Stimulated activated CD8-positive, alpha-beta memory T cell treated with anti-CD3 and anti-CD28 coated beads, Interleukin-7, amount 100 ng/mL, for 48 hours (primary cell): ENCODE data around the gene NARS2.
"Not testable (repeated sequence)": the region's sequence is repeated elsewhere in the genome, so short reads cannot be mapped to it uniquely, and the experiment has no call there.

Source experiments
- DNase-seq, 2 donors: peaks; one replicate each; pipeline ENCODE4 v3.0.0-alpha.2; 2020; ENCODE audit warnings: low read depth in 1 of 2; ENCODE audit errors: extremely low read depth in 1 of 2

NARS2 gene

DNA sequence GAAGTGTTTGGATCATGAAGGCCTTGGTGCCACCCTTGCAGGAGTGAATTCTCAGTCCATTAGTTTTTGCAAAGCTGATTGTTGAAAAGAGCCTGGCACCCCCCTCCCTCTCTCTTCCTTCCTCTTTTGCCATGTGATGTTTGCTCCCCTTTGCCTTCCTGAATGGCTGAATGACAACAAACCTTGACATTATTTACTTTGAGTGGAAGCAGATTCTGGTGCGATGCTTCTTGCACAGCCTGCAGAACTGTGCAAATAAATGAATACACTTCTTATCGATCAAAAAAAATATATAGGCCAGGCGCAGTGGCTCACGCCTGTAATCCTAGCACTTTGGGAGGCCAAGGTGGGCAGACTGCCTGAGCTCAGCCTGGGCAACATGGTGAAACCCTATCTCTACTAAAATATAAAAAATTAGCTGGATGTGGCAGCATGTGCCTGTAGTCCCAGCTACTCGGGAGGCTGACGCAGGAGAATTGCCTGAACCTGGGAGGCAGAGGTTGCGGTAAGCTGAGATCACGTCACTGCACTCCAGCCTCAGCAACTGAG is 2.0 kb upstream of the NARS2 start:
- DNase-seq = no peak

DNA sequence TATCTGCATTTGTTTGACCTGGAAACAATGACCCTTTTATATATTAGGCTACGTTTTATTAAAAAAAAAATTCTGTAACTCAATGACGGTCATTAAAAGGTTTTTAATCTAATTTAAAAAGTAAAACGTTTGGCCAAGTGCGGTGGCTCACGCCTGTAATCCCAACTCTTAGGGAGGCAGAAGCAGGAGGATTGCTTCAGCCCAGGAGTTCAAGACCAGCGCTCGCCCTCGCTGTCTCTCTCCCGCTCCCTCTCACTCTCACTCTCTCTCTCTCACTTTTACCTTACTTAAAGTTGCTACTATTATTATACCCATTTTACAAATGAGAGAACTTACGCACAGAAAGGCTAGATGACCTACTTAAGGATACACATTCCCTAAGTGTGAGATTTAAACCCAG is 814 bp upstream of the NARS2 start:
- DNase-seq = no peak

DNA sequence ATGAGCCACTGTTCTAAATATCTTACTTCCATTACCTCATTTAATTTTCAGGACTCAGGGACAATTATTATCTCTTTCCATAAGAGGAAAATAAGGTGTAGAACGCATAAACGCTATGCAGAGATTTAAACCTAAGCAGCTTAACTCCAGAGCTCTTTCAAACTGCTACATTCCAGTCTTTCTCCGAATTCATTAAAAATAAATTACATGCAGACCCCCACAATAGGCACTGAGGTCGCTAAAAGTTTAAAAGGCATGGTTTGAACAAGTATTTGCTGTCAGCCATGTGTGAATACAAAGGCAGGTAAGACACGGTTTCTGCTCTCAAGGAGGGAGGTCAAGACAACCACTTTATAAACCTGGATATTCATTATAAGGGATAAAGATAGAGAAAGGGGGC is 983 bp downstream of the NARS2 start:
- no peak for DNase-seq

- no peak for DNase-seq
Measured at GRCh38 chr11:78573271-78573670, 1.4 kb downstream of the NARS2 start.

DNA sequence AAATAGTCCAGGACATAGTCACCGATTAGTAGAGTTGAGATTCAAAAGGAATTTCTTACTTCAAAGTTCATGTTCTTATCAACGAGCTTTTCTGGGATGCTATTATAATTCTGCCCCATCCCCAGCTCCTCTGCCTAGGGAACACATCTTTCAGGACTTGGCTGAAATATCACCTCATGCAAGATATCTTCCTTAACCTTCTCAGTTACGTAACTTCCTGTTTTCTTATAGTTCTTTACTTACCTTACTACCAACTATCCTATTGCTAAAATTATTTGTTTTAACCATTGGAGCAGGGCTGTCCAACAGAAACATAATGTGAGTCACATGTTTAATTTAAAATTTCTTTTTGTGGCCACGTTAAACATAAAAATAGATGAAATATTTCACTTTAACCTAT is 2.3 kb downstream of the NARS2 start:
- DNase-seq = no peak

DNA sequence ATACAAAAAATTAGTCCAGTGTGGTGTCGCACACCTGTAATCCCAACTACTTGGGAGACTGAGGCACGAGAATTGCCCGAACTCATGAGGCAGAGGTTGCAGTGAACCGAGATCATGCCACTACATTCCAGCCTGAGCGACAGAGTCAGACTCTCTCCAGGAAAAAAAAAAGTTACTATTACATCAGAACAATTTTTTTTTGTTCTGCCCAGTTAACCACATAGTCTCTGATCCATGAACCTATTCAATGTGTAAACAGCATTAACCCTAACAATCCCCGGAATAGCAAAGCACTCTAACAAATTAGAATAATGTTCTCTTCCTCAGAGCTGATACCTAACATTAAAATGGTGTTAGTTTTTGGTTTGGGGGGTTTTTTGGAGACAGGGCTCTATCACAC is 4.6 kb downstream of the NARS2 start:
- no peak for DNase-seq

- no peak for DNase-seq
Measured at GRCh38 chr11:78567209-78567608, 7.5 kb downstream of the NARS2 start.

GRCh38 chr11:78564490-78565467 is 9.9 kb downstream of the NARS2 start:
- no peak for DNase-seq

GRCh38 chr11:78564037-78564436 is 10.6 kb downstream of the NARS2 start:
- not testable (repeated sequence) for DNase-seq

GRCh38 chr11:78563090-78563489 is 11.6 kb downstream of the NARS2 start:
- DNase-seq = not testable (repeated sequence)

DNA sequence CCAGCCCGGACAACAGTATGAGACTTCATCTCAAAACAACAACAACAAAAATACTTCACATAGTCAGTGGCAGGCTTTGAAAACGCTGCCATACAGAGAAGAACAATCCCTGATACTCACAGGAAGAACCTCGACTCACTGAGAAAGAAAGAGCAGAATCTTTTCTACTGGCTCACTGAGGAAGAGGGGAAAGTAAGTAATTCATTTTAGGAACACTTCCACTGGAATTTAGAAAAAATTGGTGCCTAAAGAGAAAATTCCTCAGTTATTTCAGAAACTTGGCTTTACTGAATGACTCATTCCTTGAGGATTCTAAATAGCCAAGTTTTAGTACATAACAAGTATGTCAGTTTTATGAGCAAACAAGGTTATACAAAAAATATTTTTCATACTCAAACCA is 12.3 kb downstream of the NARS2 start:
- DNase-seq = no peak

DNA sequence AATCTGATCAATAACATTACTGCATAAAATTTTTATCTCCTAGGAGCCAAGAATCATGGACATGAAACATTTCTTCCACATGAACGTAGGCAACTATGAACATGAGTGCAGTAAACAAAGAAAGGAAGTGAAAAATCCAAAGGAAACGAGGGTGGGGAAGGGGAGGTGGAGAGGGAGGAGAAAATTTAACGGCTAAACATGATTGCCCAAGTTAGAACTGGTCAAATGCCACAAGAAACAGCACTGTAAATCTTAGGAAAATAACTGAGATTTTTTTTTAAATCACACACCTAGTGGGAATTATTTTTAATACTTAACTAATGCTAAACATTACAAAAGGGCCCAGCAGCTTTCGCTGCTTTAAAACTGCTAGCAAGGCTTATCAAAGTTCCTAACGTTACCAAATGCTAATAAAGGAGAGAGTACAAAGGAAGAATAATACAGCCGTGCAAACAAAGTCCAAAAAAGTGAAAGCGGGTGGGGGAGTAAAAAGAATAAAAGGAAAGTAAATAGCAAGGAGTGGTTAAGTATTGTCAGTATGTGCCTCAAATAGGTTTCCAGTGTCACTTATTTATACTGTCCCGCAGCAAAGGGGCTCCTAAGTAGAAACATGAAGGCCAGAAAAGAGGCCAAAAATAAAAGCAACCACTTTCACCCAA is 13.7 kb downstream of the NARS2 start:
- no peak for DNase-seq

DNA sequence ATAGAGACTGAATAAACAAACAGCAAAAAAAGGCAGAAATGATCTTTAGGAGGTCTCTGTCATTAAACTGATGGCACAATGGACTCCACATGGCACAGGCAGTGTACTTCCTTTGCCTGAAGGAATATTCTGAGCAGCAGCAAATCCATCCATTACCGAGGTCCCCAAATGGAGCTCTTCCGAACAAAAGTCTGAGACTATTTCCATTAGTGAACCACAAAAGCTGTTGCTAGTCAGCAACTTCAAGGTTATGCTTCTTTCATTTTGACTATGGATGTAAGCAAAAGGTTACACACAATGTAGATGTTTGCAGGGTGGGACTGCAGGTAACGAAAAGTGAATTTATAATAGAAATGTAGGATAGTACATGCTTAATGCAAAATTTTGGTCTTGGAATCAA is 14.5 kb downstream of the NARS2 start:
- no peak for DNase-seq

DNA sequence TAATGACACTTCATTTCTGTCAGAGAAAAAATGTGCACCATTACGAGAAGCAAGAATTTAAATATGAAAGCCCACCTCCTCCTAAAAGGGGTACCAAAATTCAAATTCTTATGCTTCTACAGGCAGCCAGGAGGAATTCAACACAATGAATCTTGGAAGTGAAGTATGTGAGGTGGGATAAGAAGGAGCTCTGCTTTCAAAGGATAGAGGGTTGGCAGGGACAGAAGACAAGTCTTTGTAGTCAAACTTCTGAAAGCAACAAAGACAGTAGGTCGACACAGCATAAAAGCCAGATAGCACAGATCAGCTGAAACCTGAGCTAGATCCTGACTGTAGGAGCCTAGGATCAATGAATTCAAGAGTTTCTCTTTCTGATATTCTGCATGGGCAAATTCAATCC is 17.4 kb downstream of the NARS2 start:
- DNase-seq = no peak

DNA sequence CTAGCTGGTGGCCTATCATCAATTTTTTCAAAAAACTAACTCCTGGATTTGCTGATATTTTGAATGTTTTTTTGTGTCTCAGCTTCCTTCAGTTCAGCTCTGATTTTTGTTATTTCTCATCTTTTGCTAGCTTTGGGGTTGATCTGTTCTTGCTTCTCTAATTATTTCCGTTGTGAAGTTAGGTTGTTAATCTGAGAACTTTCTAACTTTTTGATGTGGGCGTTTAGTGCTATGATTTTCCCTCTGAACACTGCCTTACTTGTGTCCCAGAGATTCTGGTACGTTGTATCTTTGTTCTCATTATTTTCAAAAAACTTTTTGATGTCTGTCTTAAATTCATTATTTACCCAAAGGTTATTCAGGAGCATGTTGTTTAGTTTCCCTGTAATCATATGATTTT is 19.1 kb downstream of the NARS2 start:
- no peak for DNase-seq

DNA sequence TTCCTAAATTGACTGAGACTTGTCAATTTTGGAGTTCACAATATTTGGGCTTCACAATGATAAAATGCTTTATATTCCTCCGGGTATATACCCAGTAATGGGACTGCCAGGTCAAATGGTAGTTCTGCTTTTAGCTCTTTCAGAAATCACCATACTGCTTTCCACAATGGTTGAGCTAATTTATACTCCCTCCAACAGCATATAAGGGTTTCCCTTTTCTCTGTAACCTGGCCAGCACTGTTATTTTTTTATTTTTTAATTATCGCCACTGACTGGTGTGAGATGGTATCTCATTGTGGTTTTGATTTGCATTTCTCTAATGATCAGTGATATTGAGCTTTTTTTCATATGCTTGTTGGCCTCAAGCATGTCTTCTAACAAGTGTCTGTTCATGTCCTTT is 21.8 kb downstream of the NARS2 start:
- no peak for DNase-seq

DNA sequence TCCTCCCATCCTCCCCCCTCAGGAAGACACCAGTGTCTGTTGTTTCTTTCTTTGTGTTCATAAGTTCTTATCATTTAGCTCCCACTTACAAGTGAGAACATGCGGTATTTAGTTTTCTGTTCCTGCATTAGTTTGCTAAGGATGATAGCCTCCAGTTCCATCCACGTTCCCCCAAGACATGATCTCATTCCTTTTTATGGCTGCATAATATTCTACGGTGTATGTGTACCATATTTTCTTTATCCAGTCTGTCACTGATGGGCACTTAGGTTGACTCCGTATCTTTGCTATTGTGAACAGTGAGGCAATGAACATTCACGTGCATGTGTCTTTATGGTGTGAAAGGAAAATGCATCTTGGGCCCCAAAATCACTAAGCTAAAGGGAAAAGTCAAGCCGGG is 22.5 kb downstream of the NARS2 start:
- not testable (repeated sequence) for DNase-seq

- no peak for DNase-seq
Measured at GRCh38 chr11:78551066-78551465, 23.6 kb downstream of the NARS2 start.

DNA sequence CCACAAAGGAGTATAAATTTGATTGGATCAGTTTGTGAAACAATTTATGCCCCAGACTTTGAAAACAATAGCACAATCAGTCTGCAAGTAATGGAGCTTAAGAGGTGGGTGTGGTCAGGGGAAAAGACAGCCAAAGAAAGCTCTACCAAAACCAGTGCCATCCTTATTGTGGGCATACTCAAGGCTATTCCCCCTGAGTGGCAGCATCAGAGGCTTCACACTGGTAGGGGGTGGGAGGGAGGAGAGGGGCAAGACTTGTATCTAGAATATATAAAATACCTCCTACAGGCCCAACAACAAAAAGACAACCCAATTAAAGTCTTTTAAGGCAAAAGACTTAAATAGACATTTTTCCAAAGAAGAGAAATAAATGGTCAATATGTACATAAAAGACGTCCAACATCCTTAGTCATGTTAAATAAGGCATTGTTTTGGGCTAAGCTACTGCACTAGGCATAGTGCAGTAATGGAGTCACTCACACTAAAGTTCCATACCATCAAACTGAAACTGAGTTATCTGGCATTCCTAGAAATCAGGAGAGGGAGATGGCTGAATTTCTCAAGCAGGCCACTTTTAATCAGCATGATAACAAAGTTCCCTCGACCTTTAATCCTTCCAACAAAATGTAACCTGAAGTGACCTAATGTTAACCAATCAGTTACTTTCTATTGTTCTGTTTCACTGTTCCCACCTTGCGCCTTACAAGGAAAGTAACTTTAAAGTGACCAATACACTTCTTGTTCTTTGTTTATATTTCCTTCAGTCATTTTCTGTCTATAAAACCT is 24.8 kb downstream of the NARS2 start:
- no peak for DNase-seq

DNA sequence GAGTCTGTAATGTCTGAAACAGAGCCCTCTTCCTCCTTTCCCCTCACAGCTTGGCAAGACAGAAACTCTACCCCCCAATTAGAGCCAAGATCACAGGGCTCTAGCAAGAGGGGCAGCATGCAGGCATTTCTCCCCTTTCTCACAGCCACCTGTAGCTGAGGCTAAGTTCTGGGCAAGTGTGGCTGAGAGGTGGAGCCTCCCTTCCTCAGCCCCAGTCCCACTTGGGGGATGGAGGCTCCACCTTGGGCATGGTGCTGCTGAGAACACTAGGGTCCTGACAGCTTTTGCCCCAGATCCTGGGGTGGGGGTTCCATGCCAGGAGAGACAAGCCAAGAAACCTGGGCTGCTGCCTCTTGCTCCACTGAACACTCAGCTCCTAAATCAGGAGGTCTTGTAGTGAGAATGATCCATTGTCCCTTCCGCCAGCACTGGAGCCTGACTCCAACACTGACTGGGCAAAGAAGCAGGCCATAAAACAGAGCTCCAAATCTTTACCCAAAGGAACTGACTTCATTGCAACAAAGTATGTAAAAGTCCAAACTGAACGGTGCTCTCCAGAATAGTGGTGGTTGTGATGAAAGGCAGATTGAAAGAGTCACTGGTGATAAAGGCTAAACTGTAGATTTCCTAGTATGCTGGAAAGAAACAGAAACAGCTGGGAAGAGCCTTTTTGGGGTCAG is 25.6 kb downstream of the NARS2 start:
- no peak for DNase-seq
